H1 (cell line): ENCODE data around the gene OVOL3. TPM values are rescaled to one million over a fixed set of nuclear protein-coding genes. Genes with fewer than 3 reads are reported as not detected.

Source experiments
- NANOG ChIP-seq: IDR thresholded peaks from 2 replicates; pipeline ENCODE4 v1.6.1; 2011; ENCODE audit warnings: low read length, low read depth, mild to moderate bottlenecking, inconsistent platforms; ENCODE audit not compliant: insufficient read depth, poor library complexity, severe bottlenecking
- RNF2 ChIP-seq: fragments of 200-900, 300-1000 bp; sonication (generic); IDR thresholded peaks from 2 replicates; pipeline ENCODE4 v1.7.1; 2016; ENCODE audit warnings: borderline replicate concordance, low read depth, mild to moderate bottlenecking, antibody characterized with exemption, low read length; ENCODE audit not compliant: poor library complexity, severe bottlenecking; ENCODE audit errors: missing control alignments
- polyA plus RNA-seq, 7 experiments: library from polyadenylated mRNA; depleted of rRNA in 3 of 7; stranded (reverse) in 5 of 7; unstranded in 2 of 7; fragments of >200 nt in 5 of 7; fragments of 200-250 nt in 2 of 7; gene quantifications; 1 replicate in 5 of 7; 2 replicates in 1 of 7; 4 replicates in 1 of 7; pipeline versions ENCODE4 v1.2.1 to v1.2.3, GENCODE V29; 2011 to 2013; ENCODE audit warnings: missing spikeins in 2 of 7, mixed read lengths in 2 of 7
- total RNA-seq: library from RNA; stranded (reverse); fragmentation: NEBNext Ultra II Directional; extraction: Animal tissue kit (Norgen Biotek cat#: 25700); gene quantifications from 2 replicates; pipeline ENCODE4 v1.2.1, GENCODE V29; 2021

OVOL3 gene
- total and polyA plus RNA-seq, 2 of the 8 experiments (the other 6 are each of a cell fraction or from before 2014, with no cell fraction given), result 0.45 TPM; not detected in 1

DNA sequence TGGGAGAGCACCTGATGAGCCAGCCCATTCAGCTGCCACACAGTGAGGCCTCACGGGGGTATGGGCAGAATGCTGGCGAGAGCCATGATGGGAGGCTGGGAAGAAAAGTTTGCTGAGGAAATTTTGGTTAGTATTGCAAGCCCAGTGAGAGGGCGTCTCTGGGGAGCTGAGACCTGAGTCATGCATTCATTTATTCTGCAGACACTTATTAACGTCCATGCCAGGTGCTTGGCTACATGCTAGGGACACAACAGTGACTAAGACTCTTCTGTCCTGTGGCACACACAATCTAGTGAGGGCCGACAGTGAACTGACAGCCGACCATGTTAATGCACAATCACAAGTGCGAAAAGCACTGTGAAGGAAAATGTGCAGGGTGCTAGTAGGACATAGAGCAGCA, 29.0 kb upstream of the OVOL3 start (continued):
- TF ChIP-seq RNF2 (no peak), NANOG (no peak)
